ENCODE measurements around the gene RYR3. TPM values are rescaled to one million over a fixed set of nuclear protein-coding genes. Genes with fewer than 3 reads are reported as not detected.

The RYR3 gene
- total RNA-seq, 4 donors from 2014 or later = 0.18 to 3.3 (median 2.3) TPM

DNA sequence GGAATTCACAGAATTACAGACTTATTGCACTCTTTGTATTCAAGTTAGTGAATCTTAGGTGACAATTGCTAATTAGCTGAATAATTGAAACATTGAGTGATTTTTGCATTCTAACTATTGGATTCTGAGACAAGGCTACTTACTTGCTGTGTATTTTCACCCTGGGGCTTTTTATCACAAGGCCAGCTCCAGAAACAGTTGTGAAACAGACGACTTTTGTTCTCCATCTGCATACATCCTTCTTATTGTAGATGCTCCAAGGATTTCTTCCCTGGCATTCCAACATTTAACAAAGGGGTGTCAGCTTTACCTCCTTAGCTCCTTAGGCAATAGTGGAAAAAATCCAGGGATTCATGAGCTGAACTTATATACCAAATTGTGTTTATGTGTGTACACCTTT is 424.4 kb downstream of the RYR3 start:
- TF ChIP-seq, protein P1, sequence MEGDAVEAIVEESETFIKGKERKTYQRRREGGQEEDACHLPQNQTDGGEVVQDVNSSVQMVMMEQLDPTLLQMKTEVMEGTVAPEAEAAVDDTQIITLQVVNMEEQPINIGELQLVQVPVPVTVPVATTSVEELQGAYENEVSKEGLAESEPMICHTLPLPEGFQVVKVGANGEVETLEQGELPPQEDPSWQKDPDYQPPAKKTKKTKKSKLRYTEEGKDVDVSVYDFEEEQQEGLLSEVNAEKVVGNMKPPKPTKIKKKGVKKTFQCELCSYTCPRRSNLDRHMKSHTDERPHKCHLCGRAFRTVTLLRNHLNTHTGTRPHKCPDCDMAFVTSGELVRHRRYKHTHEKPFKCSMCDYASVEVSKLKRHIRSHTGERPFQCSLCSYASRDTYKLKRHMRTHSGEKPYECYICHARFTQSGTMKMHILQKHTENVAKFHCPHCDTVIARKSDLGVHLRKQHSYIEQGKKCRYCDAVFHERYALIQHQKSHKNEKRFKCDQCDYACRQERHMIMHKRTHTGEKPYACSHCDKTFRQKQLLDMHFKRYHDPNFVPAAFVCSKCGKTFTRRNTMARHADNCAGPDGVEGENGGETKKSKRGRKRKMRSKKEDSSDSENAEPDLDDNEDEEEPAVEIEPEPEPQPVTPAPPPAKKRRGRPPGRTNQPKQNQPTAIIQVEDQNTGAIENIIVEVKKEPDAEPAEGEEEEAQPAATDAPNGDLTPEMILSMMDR (IDR thresholded peaks at IDR 0.05) = no peak
- TF ChIP-seq POLR2A (IDR thresholded peaks at IDR 0.05) = no peak
- DNase-seq = no peak
- H3K4me1 ChIP-seq = no peaks in the 10 kb centered on the region

DNA sequence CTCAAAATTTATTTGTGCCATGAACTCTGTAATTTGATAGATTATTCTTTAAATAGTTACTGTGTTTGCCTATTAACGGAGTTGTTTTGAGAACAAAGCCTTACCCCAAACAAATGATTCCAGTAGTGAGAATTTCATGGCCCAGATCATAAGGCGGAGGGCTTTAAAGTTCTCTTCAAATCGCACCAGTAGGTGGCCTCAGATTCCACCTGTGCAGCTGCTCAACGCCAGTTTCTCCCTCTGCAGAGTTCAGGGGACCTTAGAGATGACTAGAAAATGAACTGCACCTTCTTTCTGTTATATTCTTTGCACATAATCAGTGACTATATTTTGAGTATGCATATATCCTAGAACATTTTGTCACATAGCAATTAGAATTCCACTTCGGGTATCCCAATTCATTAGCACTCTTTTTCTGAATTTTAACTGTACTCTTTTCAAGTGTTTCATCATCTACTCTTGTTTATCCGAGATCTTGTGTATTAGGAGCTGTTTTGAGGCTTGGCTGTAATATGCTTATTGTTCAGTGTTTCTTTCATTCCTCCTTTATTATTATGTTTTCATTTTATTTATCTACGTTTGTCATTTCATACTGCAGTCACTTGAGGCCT is 425.0 kb downstream of the RYR3 start:
- no peak for DNase-seq
- Histone ChIP-seq H3K27ac (no peak overlapping the region), H3K4me3 (no peak overlapping the region), H3K9me3 (no peaks in the 10 kb centered on the region), H3K36me3 (no peaks in the 10 kb centered on the region), H3K4me1 (no peaks in the 10 kb centered on the region), H3K27me3 (no peaks in the 10 kb centered on the region)
- TF ChIP-seq POLR2A (IDR thresholded peaks at IDR 0.05) = no peak
- TF ChIP-seq, protein P1 (IDR thresholded peaks at IDR 0.05) = peak in 3 of 6 experiments; percentile 23 to 51 (median 46)

More for the DNA sequence above, 424.4 kb downstream of the RYR3 start:
- Histone ChIP-seq H3K9me3 (no peaks in the 10 kb centered on the region), H3K27me3 (no peaks in the 10 kb centered on the region), H3K27ac (no peak overlapping the region), H3K36me3 (no peaks in the 10 kb centered on the region), H3K4me3 (no peak overlapping the region)

DNA sequence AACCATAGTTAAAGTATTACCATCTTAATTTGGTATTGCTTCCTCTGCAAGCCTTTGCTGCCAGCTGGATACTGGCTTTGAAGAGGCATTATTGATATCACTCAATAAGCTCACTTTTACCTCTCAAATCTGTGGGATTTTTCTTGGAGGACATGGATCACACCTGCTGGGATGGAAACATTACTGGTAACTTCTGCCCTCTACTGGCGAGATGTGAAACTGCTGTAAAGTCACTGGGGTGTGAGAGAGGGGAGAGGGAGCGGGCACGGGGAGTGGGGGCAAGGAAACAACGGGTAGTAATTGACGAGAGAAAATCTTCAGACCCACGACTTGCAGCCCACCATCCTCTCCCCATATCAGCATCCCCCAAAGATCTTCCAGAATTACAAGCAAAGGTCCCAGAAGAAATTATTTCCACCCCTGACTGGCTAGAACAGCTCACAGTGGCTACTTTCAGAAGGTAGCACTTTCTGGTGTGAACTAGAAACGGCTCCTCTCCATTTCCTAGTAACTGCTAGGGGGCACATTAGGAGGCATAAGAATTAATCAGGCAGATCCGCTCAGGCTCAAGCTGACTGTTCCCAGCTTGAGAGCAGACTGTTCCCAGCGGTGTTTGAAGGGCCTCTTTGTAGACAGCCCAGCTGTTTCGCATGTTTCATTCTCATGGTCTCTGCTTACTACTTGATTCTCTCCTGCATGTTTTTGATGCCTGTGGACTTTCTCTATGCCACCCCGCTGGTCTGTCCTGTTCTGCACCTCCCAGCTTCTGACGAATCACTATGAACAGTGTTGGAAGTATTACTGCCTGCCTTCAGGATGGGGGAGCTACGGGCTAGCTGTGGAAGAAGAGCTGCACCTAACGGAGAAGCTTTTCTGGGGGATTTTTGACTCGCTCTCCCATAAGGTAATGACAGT is 427.2 kb downstream of the RYR3 start:
- H3K4me3 ChIP-seq = no peak overlapping the region
- TF ChIP-seq, protein P1 (IDR thresholded peaks at IDR 0.05) = peak in 5 of 6 experiments; percentile 16 to 54 (median 47)
- TF ChIP-seq POLR2A (IDR thresholded peaks at IDR 0.05) = no peak
- H3K27me3 ChIP-seq = no peaks in the 10 kb centered on the region
- peak in 1 of 3 donors; percentile 58 for DNase-seq
- H3K27ac ChIP-seq = no peak overlapping the region
- no peaks in the 10 kb centered on the region for H3K4me1 ChIP-seq
- H3K36me3 ChIP-seq = no peaks in the 10 kb centered on the region
- H3K9me3 ChIP-seq = no peaks in the 10 kb centered on the region

DNA sequence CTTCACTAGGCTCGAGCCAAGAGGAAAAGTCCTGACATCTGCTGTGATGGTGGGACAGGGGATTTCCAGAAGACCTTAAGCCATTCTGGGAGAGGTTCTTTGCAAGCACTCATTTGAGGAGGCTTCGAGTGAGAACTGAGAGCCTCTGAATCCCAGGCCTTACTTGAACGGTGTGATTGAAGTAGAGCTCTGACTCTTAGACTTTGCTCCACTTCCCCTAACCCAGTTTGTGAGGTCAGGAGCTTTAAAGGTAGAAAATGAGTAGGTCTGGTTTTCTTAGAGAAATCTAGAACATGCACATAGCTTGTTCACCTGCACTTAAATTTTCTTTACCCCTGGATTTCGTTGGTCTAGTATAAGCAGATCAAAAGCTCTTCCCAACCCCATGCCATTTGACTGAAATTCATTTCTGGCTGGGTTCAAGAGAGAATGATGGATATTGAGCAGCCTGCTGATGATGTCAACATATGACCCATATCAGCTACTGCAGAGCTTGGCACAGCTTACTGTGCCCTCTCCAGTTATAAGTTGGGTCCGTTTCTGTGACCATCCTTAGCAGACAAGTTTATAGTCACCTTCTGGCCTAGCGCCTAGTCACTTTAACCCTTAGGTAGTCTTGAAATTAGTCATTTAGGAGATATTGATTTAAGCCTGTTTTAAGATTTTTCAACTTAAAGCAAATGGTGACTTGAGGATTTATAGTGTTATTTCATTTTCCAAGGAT is 428.3 kb downstream of the RYR3 start:
- Histone ChIP-seq H3K27ac (no peak overlapping the region), H3K9me3 (no peaks in the 10 kb centered on the region), H3K4me3 (no peak overlapping the region), H3K36me3 (no peaks in the 10 kb centered on the region), H3K4me1 (no peaks in the 10 kb centered on the region), H3K27me3 (no peaks in the 10 kb centered on the region)
- no peak for DNase-seq
- TF ChIP-seq, protein P1 (IDR thresholded peaks at IDR 0.05) = no peak
- no peak for TF ChIP-seq POLR2A (IDR thresholded peaks at IDR 0.05)

DNA sequence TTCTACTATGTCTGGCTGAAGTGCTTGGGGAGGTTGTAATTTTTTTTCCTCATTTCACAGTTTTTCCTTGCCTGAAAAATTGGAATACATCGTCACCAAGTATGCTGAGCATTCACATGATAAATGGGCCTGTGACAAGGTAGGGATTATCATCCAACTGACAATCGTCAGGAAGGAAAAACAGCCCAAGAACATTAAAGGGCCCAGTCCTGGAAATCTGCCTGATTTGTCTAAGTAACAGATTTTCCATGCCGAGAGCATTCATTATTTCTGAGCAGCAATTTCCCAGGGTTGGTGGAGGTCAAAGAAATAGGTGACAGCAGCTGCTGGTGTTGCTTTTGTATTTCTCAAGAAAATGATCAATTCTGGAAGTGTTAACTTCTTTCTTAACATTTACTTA is 431.5 kb downstream of the RYR3 start:
- no peaks in the 10 kb centered on the region for H3K27me3 ChIP-seq
- H3K36me3 ChIP-seq = no peaks in the 10 kb centered on the region
- H3K27ac ChIP-seq = no peak overlapping the region
- H3K4me3 ChIP-seq = no peak overlapping the region
- H3K4me1 ChIP-seq = no peaks in the 10 kb centered on the region
- no peaks in the 10 kb centered on the region for H3K9me3 ChIP-seq
- no peak for DNase-seq
- no peak for TF ChIP-seq POLR2A (IDR thresholded peaks at IDR 0.05)
- TF ChIP-seq, protein P1 (IDR thresholded peaks at IDR 0.05) = no peak
